IMR-90 (cell line): ENCODE results near the gene FOXN3.

ENCODE experiments used
- BHLHE40 ChIP-seq: fragments of 150-350 bp; IDR thresholded peaks from 2 replicates; pipeline ENCODE4 v1.6.1; 2016; ENCODE audit warnings: mild to moderate bottlenecking, low read depth, low read length
- CEBPB ChIP-seq: IDR thresholded peaks from 2 replicates; pipeline ENCODE4 v1.6.1; 2012; ENCODE audit warnings: low read depth, low read length, improper control_type of control experiment
- CHD1 ChIP-seq: IDR thresholded peaks from 2 replicates; pipeline ENCODE4 v1.6.1; 2012; ENCODE audit warnings: low read depth, low read length, improper control_type of control experiment
- CTCF ChIP-seq: conservative IDR thresholded peaks from 2 replicates; pipeline ENCODE4 v1.5.1; 2012; ENCODE audit warnings: mild to moderate bottlenecking, low read depth, low read length, improper control_type of control experiment
- MAFK ChIP-seq: IDR thresholded peaks from 2 replicates; pipeline ENCODE4 v1.6.1; 2012; ENCODE audit warnings: low read depth, low read length, improper control_type of control experiment
- MAZ ChIP-seq: IDR thresholded peaks from 2 replicates; pipeline ENCODE4 v1.6.1; 2012; ENCODE audit warnings: low read depth, mild to moderate bottlenecking, low read length, improper control_type of control experiment, moderate library complexity, borderline replicate concordance
- MXI1 ChIP-seq: IDR thresholded peaks from 2 replicates; pipeline ENCODE4 v1.6.1; 2012; ENCODE audit warnings: low read depth, mild to moderate bottlenecking, low read length, moderate library complexity, borderline replicate concordance
- POLR2A ChIP-seq: IDR thresholded peaks from 2 replicates; pipeline ENCODE4 v1.6.1; 2012; ENCODE audit warnings: mild to moderate bottlenecking, low read depth, low read length
- RAD21 ChIP-seq: IDR thresholded peaks from 2 replicates; pipeline ENCODE4 v1.6.1; 2012; ENCODE audit warnings: low read length, improper control_type of control experiment
- RCOR1 ChIP-seq: IDR thresholded peaks from 2 replicates; pipeline ENCODE4 v1.6.1; 2012; ENCODE audit warnings: mild to moderate bottlenecking, low read length, improper control_type of control experiment; ENCODE audit not compliant: insufficient replicate concordance
- RFX5 ChIP-seq: IDR thresholded peaks from 2 replicates; pipeline ENCODE4 v1.8.0; 2012; ENCODE audit warnings: low read depth, mild to moderate bottlenecking, low read length, moderate library complexity
- SMC3 ChIP-seq: fragments of 150-350 bp; IDR thresholded peaks from 2 replicates; pipeline ENCODE4 v1.6.1; 2016; ENCODE audit warnings: low read depth, mild to moderate bottlenecking, antibody characterized with exemption, low read length, moderate library complexity
- USF2 ChIP-seq: fragments of 150-350 bp; IDR thresholded peaks from 2 replicates; pipeline ENCODE4 v1.6.1; 2017; ENCODE audit warnings: mild to moderate bottlenecking, antibody characterized with exemption, low read length, low read depth
- TF ChIP-seq, protein P1 (sequence below): fragments of 150-350 bp; IDR thresholded peaks from 2 replicates; pipeline ENCODE4 v1.6.1; 2016; ENCODE audit warnings: low read depth, mild to moderate bottlenecking, low read length, moderate library complexity, borderline replicate concordance

DNA sequence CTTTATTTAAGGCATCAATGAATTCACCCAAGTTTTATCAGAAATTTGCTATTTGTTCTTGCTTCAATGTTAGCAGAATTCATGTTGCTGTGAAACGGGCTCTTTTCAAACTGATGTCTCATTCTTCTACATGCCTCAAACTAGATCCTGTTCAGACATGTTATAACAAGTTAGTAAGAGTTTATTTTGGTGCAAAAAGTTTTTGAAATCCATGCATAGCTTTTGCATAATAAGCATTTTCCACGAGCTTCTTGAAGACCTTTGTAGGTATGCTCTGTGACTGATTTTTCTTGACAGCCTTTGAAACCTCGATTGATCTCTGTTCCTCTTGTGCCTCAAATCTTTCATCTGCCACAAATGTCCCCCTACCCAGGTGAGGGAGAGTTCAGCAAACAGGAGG lies 275.2 kb downstream of the FOXN3 start:
- TF ChIP-seq CTCF (no peak), POLR2A (no peak), RFX5 (no peak), CEBPB (no peak), MXI1 (no peak), MAZ (no peak), RCOR1 (no peak), RAD21 (no peak), BHLHE40 (no peak), USF2 (no peak), SMC3 (no peak), MAFK (peak; percentile 55), CHD1 (no peak)
- TF ChIP-seq, protein P1, sequence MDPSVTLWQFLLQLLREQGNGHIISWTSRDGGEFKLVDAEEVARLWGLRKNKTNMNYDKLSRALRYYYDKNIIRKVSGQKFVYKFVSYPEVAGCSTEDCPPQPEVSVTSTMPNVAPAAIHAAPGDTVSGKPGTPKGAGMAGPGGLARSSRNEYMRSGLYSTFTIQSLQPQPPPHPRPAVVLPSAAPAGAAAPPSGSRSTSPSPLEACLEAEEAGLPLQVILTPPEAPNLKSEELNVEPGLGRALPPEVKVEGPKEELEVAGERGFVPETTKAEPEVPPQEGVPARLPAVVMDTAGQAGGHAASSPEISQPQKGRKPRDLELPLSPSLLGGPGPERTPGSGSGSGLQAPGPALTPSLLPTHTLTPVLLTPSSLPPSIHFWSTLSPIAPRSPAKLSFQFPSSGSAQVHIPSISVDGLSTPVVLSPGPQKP, result no peak
